GM18505 (cell line): ENCODE measurements around the gene LRRC63.

ENCODE experiments used
- ATAC-seq: cut with Tn5 transposase; IDR thresholded peaks from one replicate; pipeline ENCODE4 v1.9.1; 2021; ENCODE audit not compliant: unreplicated experiment
- POLR2A ChIP-seq: IDR thresholded peaks from 4 replicates; pipeline ENCODE4 v1.6.1; 2011; ENCODE audit warnings: borderline replicate concordance; ENCODE audit not compliant: insufficient read depth, insufficient read length; ENCODE audit errors: extremely low read depth

Gene LRRC63

GRCh38 chr13:46296115-46296822 lies 84.5 kb downstream of the LRRC63 start:
- no peak for ATAC-seq
- no peak for TF ChIP-seq POLR2A

- ATAC-seq: no peak
Measured at GRCh38 chr13:46296921-46297320, 85.2 kb downstream of the LRRC63 start.

GRCh38 chr13:46297361-46297811 lies 85.7 kb downstream of the LRRC63 start:
- TF ChIP-seq POLR2A: no peak
- ATAC-seq: no peak

More at GRCh38 chr13:46296921-46297320, 85.2 kb downstream of the LRRC63 start:
- no peak for TF ChIP-seq POLR2A

- no peak for TF ChIP-seq POLR2A
- ATAC-seq: no peak
Measured at GRCh38 chr13:46303742-46304385, 92.1 kb downstream of the LRRC63 start.

- no peak for TF ChIP-seq POLR2A
- ATAC-seq: no peak
Measured at GRCh38 chr13:46304546-46304945, 92.8 kb downstream of the LRRC63 start.

- no peak for ATAC-seq
Measured at GRCh38 chr13:46307554-46307953, 95.8 kb downstream of the LRRC63 start.

GRCh38 chr13:46310066-46310465 lies 98.3 kb downstream of the LRRC63 start:
- no peak for ATAC-seq
- no peak for TF ChIP-seq POLR2A

More at GRCh38 chr13:46307554-46307953, 95.8 kb downstream of the LRRC63 start:
- no peak for TF ChIP-seq POLR2A

GRCh38 chr13:46311217-46311616 lies 99.5 kb downstream of the LRRC63 start:
- no peak for TF ChIP-seq POLR2A
- no peak for ATAC-seq

GRCh38 chr13:46313024-46313423 lies 101.3 kb downstream of the LRRC63 start:
- no peak for TF ChIP-seq POLR2A
- ATAC-seq: no peak

- no peak for TF ChIP-seq POLR2A
- no peak for ATAC-seq
Measured at GRCh38 chr13:46313432-46314257, 101.9 kb downstream of the LRRC63 start.

- TF ChIP-seq POLR2A: no peak
- ATAC-seq: no peak
Measured at GRCh38 chr13:46314587-46314986, 102.9 kb downstream of the LRRC63 start.

- TF ChIP-seq POLR2A: no peak
- ATAC-seq: no peak
Measured at GRCh38 chr13:46315036-46315435, 103.3 kb downstream of the LRRC63 start.

- ATAC-seq: no peak
Measured at GRCh38 chr13:46315491-46316075, 103.9 kb downstream of the LRRC63 start.

GRCh38 chr13:46317120-46317519 lies 105.4 kb downstream of the LRRC63 start:
- no peak for ATAC-seq
- no peak for TF ChIP-seq POLR2A

More at GRCh38 chr13:46315491-46316075, 103.9 kb downstream of the LRRC63 start:
- no peak for TF ChIP-seq POLR2A

- ATAC-seq: no peak
- no peak for TF ChIP-seq POLR2A
Measured at GRCh38 chr13:46318986-46319385, 107.3 kb downstream of the LRRC63 start.
